Osteocyte (in vitro differentiated cells): ENCODE measurements around the gene SLC23A1. TPM values are rescaled to one million over a fixed set of nuclear protein-coding genes. Genes with fewer than 3 reads are reported as not detected.

Experiments used
- DNase-seq: peaks from one replicate; pipeline ENCODE4 v3.0.0; 2021; ENCODE audit warnings: mixed read lengths; ENCODE audit not compliant: unreplicated experiment; ENCODE audit errors: extremely low spot score
- H3K27ac Mint-ChIP-seq: one replicate; pipeline ENCODE4 v1.8.0; 2021; ENCODE audit warnings: mild to moderate bottlenecking, mixed read lengths; ENCODE audit not compliant: unreplicated experiment
- H3K27me3 Mint-ChIP-seq: one replicate; pipeline ENCODE4 v1.8.0; 2021; ENCODE audit warnings: mixed read lengths; ENCODE audit not compliant: unreplicated experiment
- H3K36me3 Mint-ChIP-seq: one replicate; pipeline ENCODE4 v1.8.0; 2021; ENCODE audit warnings: mixed read lengths; ENCODE audit not compliant: unreplicated experiment
- H3K4me1 Mint-ChIP-seq: one replicate; pipeline ENCODE4 v1.8.0; 2021; ENCODE audit warnings: mixed read lengths; ENCODE audit not compliant: unreplicated experiment
- H3K4me3 Mint-ChIP-seq: one replicate; pipeline ENCODE4 v1.8.0; 2021; ENCODE audit warnings: mild to moderate bottlenecking, moderate library complexity, mixed read lengths; ENCODE audit not compliant: unreplicated experiment
- H3K9me3 Mint-ChIP-seq: one replicate; pipeline ENCODE4 v1.8.0; 2021; ENCODE audit warnings: mixed read lengths; ENCODE audit not compliant: unreplicated experiment
- CTCF ChIP-seq: fragments of 200-600 bp; sonication (generic); IDR thresholded peaks from 2 replicates; pipeline ENCODE4 v1.5.0; 2021; ENCODE audit warnings: antibody characterized with exemption, mild to moderate bottlenecking, moderate library complexity
- long read RNA-seq: library from polyadenylated mRNA; unstranded; transcript quantifications from one replicate; pipeline ENCODE4 v2.0.0, GENCODE V29; 2021
- total RNA-seq: library from RNA; stranded (reverse); gene quantifications from 2 replicates; pipeline ENCODE4 v1.2.1, GENCODE V29; 2021

Gene SLC23A1
- not detected in 2 replicates for total RNA-seq
- long read RNA-seq: 0 reads

DNA sequence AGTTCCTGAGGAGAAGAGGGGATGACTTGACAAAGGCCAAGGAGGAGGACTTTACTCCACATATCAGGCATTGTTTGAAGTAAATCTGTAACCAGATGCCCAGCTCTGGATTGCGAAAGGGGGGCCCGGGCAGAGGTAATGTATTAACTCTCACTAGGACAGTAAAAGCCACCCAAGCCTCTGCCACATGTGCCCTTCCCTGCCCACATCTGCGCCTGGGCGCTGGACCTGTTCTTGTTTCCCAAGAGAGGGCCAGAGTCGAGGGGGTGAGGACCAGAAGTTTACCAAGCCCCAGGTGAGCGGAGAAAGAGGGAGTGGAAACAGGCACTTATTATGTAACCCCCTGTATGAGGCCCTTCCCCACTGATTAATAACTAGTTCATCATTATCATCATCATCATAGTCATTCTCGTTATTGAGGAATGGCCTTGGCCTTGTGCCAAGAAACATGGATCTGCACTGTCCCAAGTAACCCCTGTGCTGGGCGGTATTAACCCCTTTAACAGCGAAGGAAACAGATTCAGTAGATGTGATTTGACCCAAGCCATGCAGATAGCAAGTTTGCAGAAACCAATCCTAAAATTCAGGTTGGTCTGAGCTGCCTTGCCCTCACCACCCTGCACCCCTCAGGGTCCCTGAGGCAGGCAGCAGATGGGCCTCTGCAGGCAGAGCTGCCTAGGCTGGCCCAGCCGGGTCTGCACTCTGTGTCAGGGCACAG, at the start of gene SLC23A1:
SLC23A1 (minus strand) TSS at position 23 of the 718 bp plus-strand sequence. CDS start 44 bp downstream, outside the sequence.
- no peaks in the 10 kb centered on the region for H3K36me3 Mint-ChIP-seq

DNA sequence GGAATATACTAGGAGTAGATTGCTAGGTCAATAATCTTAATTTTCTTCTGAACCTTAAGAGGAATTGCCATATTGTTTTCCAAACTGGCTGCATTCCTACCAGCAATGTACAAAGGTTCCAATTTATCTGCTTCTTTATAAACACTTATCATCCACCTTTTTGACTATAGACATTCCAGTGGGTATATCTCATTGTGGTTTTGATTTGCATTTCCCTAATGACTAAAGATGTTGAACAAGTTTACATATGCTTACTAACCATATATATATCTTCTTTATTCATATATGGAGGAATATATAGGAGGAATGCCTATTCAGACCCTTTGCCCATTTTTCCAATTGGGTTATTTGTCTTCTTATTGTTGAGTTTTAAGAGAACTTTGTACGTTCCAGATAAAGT, 48.6 kb upstream of the SLC23A1 start:
- TF ChIP-seq CTCF: no peak
- Mint-ChIP-seq H3K9me3 (no peaks in the 10 kb centered on the region), H3K27me3 (no peaks in the 10 kb centered on the region), H3K4me3 (no peak overlapping the region), H3K27ac (no peak overlapping the region), H3K4me1 (no peaks in the 10 kb centered on the region), H3K36me3 (peaks cover 28% of the 10 kb centered on the region)
- DNase-seq: no peak

More for the DNA sequence above, at the start of gene SLC23A1:
- no peak for TF ChIP-seq CTCF
- peaks cover 12% of the 10 kb centered on the region for H3K4me1 Mint-ChIP-seq
- H3K4me3 Mint-ChIP-seq: no peak within 1 kb of the TSS
- no peaks in the 10 kb centered on the region for H3K9me3 Mint-ChIP-seq
- DNase-seq: no peak
- H3K27ac Mint-ChIP-seq: no peak within 1 kb of the TSS
- H3K27me3 Mint-ChIP-seq: no peaks in the 10 kb centered on the region

- no peak for DNase-seq
- H3K4me3 Mint-ChIP-seq: no peak overlapping the region
- H3K27ac Mint-ChIP-seq: no peak overlapping the region
- H3K4me1 Mint-ChIP-seq: no peaks in the 10 kb centered on the region
- H3K36me3 Mint-ChIP-seq: peaks cover 30% of the 10 kb centered on the region
- H3K27me3 Mint-ChIP-seq: no peaks in the 10 kb centered on the region
- no peak for TF ChIP-seq CTCF
- H3K9me3 Mint-ChIP-seq: no peaks in the 10 kb centered on the region
Measured at GRCh38 chr5:139430015-139430414, 46.9 kb upstream of the SLC23A1 start.

DNA sequence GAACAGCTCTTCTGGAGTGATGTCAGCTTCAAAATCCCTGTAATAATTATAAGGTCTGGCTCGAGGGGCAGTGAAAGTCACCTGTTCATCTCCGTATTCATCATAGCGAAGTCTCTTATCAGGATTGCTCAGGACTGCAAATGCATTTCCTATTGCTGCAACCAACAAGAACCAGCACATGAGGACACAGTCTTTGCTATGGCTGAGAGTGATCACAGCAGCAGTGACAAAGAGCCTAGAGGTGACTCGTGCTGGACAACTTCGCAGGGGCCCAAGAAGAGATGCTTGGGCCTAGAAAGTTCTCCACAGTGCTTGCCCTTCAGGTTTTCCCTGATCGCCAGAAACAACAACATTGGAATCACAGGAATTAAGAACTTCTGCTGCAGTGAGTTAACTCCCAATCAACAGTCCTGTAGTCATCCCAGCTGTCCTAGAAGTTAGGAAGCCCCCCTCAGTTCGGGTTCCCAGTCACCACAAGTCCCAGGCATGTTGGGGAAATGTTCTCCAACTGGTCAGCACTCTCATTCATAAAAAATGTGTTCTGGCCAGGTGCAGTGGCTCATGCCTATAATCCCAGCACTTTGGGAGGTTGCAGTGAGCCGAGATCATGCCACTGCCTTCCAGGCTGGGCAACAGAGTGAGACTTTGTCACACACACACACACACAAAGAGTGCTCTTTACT, 43.2 kb upstream of the SLC23A1 start:
- no peaks in the 10 kb centered on the region for H3K4me1 Mint-ChIP-seq
- H3K9me3 Mint-ChIP-seq: no peaks in the 10 kb centered on the region
- no peaks in the 10 kb centered on the region for H3K27me3 Mint-ChIP-seq
- no peak overlapping the region for H3K27ac Mint-ChIP-seq
- no peak for TF ChIP-seq CTCF
- DNase-seq: no peak
- no peak overlapping the region for H3K4me3 Mint-ChIP-seq
- H3K36me3 Mint-ChIP-seq: peaks cover 28% of the 10 kb centered on the region

DNA sequence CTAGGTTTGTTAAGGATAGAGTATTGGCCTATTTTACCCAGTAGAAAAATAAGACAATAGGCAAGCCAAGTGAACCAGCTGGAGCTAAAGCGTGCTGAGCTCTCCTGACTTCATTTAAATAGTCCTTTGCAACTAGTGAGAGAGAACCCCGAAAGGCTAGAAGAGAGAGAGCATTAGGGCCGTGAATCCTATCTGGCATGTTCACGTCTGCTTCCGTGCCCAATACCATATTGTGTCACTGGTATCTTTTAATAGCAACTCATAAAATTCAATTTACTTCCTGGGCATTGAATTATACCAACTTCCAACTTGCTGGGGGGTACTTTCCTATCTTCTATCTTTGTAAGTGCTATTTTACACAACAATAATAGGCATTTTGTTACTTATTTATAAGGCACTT, 42.4 kb upstream of the SLC23A1 start:
- Mint-ChIP-seq H3K36me3 (peaks cover 32% of the 10 kb centered on the region), H3K4me1 (no peaks in the 10 kb centered on the region), H3K4me3 (no peak overlapping the region), H3K9me3 (no peaks in the 10 kb centered on the region), H3K27ac (no peak overlapping the region), H3K27me3 (no peaks in the 10 kb centered on the region)
- TF ChIP-seq CTCF: no peak
- DNase-seq: no peak
